ENCODE data around the gene SUSD5.

The SUSD5 gene

DNA sequence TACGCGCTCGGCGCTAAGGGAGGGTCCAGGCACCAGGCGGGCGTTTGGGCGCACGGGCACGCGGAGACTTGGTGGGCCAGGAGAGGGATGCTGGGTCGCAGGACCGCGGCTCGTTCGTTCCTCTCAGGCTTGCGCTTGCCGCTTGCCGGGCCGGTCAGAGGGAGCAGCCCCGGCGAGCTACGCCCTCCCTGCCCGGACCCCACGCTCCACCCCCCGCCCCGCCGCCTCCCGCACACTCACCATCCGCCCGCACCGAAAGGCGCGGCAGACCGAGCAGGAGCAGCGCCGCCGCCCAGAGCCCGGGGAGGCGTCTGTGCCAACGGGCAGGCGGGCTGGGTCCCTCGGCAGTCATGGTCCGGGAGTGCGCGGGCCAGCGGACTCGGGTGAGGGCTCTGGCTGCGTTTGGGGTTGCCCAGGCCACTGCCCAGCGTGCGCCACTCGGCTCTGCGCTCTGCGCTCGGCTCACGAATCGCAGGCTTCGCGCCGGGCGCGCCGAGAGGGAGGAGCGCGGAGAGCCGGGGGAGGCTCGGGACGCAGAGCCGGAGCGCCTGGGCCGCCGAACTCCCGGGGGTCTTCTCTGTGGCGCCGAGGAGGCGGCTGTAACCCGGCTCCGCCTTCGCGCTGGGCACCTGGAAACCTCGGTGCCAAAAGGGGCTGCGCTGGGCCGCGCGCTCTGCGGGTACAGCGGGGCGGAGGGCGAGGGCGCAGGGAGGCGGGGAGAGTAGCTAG, at the start of gene SUSD5:
TSS of gene SUSD5 (minus strand) at position 365 of the 729 bp plus-strand sequence. CDS start at position 352, 13 bp downstream.
- DNase-seq: no peak

DNA sequence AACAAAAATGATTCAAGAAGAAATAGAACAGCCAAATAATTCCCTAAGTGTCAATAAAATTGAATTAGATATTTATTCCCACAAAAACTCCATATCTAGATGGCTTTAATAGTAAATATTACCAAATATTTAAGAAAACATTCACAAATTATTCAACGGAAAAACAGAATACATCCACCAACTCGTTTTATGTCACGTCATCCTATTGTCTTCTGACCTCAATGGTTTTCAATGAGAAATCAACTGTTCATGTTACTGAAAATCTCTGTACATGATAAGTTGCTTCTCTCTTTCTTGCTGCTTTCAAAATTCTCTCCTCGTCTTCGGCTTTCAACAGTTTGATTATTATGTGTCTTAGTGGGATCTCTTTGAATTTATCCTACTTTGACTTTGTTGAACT, 41.5 kb upstream of the SUSD5 start:
- DNase-seq: no peak

DNA sequence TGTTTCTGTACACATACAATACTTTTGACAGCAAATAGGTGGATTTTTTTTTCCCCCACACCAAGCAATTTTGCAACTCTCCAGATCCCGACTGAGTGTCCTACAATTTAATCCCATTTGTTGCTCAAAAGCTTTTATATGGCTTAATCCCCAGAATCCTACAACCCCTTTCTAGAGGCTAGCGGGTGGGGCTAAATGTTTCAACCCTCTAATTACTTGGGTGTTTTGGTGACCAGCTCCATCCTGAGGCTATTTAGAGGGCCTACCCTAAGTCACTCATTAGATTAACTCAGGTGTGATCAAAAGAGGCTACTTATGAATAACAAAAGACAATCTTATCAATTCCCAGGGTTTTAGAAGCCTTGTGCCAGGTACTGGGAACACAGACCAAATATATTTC, 37.6 kb upstream of the SUSD5 start:
- no peak for DNase-seq

DNA sequence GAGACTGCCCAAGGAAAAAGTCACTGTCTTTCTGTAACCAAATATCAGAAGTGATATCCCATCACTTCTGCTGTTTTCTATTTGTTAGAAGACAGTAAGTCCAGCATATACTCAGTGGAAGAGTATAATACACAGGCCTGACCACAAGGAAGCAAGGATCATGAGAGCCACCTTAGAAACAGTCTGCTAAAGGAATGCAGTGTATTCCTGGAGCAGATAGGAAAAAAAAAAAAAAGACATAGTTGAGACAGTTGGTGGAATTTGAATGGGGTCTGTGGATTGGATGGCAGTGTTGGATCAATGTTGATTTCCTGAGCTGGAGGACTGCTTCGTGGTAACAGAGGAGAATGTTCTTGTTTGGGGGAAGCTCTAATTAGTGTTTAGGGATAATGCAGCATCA, 32.1 kb upstream of the SUSD5 start:
- DNase-seq: no peak

DNA sequence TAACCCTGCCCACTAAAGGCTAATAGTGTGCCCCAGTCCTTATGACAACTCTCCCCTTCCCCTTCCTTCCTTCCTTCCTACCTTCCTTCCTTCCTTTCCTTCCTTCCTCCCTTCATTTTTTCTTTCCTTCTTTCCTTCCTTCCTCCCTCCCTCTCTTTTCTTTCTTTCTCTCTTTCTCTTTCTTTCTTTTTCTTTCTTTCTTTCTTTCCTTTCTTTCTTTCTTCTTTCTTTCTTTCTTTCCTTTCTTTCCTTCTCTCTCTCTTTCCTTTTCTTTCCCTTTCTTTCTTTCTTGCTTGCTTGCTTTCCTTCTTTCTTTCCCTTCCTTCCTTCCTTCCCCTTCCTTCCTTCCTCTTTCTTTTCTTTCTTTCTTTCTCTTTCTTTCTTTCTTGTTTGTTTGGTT, 28.2 kb upstream of the SUSD5 start:
- DNase-seq: no peak

DNA sequence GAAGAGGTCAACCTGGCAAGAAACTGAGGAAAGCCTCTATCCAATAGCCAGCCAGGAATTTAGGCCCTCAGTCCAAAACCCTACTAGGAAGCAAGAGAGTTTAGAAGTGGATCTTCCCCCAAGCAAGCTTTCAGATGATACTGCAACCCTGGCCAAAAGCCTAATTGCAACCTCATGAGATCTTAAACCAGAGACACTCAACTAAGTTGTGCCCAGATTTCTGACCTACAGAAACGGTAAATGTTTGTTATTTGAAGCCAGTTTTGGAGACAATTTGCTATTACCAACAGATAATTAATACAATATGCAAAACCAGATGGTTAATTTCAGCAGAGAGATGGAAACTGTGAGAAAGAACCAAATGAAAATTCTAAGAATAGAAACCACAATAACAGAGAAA, 21.7 kb upstream of the SUSD5 start:
- DNase-seq: no peak

DNA sequence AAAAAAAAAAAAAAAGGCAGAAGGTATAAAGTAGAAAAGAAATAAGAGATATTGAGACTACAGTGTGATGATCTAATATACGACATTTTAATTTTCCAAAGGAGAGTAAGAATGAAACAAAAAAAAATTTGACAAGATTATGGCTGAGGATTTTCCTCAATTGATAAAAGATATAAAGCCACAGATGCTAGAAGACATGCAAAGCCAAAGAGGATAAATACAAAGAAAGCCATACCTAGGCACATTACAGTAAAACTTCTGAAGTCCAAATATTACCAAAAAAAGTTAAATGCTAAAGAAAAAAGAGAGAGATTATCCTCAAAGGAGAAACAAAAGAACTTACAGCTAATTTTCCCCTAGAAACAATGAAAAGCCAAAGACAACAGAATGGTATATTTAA, 20.3 kb upstream of the SUSD5 start:
- DNase-seq: no peak

DNA sequence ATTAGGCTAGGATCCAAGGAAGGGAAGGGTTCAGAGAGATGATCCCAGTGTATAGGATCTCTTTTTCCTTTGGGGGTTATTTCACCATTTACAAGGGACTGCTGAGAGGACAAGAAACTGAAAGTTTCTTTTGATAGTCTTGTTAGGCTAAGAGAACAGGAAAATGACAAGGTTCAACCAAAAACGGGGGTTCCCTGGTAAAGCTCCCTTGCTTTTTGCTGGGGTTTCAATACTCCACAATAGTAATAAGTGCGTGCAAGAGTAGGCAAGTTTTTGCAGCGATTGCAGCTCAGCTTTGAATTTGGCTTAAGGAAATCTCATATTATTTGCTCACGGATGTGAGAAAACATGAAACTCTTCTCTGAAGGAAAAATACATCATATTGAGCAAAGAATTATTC, 18.8 kb upstream of the SUSD5 start:
- no peak for DNase-seq

DNA sequence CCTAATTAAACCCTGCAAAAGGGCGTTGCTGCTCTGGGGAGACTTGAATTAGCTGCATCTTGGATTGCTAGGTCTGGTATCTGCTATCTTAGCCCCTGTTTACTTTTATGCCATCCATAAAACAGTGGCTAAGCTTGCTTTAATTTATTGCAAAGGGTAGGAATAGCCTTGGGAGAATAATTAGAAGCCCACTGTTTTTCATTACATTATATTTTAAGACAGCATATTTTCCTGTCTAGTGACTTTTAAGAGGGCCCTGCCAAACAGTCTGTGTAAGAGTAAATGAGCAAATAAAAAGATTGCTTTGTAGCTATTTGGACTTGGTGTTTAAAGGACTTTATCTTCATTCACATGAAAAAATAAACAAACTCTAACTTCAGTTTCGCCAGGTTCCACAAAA, 17.4 kb upstream of the SUSD5 start:
- DNase-seq: no peak

DNA sequence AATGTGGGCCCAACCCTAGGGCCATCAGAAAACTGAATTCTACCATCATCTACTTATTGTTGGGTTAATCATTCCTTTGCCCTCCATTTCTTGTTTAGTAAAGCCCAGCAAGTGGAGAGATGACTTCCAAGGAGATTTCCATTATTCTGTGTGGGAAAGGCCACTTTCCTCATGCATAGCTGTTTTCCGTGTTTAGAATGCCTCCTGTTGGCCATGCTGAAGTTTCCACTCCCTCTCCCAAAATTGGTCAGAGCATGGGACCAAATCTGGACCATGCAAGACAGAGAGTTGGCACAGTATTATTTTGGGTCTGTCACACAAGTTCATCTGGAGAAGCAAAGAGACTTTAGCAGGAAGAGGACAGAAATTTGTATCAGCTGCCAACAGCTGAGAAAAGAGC, 15.3 kb upstream of the SUSD5 start:
- no peak for DNase-seq

DNA sequence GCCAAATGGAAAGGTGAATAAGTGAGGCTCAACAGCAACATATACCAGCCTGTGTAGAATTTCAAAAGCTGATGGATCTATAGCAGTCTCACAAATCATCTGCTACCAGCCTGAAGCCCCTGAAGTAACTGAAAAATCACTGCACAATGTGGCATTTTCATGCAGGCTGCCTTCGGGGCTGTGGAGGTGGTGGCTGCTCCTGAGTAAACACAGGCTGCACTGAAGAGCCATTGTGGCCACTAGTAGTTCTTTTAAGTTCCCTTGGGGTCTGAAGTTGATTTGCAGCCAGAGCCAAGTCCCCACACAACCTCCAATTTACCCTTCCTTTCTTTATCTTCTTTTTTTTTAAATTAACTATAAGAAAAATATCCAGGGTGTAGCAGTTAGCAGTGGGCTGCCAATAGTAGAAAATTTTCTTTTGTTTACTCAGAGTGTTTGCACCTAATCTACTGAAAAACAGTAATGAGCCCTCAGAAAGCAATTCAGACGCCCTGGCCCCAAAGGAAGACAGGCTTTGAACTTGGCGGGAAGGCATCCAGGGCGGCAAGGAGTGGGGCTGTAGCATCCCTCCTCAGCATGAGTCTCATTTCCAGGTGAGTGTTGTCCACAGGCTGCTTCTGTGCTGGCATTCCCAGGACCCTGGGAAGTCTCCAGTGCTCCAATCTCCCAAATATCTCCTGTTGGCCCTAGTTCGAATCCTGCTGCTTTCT, 13.3 kb upstream of the SUSD5 start:
- DNase-seq: no peak

DNA sequence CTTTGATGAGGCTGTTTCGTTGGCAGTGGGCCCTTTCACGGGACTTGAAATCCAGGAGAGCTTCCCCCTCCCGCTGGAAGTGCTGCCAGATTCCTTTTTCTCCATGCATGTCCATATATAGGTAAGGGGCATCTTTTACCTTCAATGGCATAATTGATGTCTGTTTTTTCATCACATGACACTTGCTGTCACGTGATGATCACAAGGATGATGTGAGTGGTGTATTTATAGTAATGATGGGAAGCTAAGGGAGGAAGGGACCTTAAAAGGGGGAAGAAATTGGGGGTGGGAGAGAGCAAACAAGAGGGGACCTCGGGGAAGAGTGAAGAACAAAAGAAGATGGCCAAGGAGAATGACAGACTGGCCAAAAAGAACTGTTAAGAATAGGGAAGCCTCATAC, 11.3 kb upstream of the SUSD5 start:
- no peak for DNase-seq

DNA sequence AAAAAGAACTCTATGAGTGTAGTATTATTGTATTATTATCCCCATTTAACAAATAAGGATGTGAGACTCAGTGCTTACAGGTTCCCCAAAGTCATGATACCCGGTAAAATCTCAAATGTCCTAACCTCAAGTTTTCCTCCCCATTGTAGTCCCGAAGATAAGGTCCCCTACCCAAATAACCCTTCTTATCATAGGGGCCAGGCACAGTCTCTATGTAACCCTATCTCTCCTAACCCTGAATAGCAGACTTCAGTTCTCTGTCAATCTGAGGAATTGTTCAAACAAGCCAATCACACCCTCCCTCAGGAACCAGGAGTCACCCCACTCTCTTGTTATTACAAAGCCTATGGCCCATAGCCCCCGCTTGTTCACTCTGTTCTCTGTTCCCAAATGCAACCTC, 10.5 kb upstream of the SUSD5 start:
- no peak for DNase-seq

DNA sequence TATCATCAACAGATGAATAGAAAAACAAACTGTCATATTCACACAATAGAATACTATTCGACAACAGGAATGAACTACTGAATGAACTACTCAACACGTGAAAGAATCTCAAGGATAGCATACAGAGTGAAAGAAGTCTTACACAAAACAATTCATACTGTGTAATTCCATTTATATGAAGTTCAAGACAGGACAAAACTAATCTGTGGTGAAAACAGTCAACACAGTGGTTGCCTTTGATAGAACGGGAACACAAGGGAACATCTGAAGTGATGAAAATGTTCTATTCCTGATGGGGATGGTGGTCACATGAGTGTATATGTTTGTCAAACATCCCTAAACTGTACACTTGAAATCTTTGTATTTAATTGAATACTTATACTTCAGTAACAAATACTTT, 2.6 kb upstream of the SUSD5 start:
- no peak for DNase-seq

DNA sequence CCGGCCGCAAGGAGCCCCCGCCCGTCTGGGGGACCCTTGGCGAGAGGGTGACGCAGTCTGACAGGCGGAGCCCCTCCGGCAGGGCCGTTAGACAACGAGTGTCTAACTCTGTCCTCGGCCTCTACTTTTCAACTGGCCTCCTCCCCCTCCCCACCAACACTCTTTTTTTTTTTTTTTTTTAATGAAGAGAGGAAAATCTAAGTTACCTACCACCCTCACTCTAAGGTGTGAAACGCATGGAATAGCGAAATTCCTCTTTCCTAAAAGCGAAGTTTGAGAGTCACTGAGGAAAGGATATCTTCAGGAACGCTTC, 521 bp upstream of the SUSD5 start:
- DNase-seq: no peak

DNA sequence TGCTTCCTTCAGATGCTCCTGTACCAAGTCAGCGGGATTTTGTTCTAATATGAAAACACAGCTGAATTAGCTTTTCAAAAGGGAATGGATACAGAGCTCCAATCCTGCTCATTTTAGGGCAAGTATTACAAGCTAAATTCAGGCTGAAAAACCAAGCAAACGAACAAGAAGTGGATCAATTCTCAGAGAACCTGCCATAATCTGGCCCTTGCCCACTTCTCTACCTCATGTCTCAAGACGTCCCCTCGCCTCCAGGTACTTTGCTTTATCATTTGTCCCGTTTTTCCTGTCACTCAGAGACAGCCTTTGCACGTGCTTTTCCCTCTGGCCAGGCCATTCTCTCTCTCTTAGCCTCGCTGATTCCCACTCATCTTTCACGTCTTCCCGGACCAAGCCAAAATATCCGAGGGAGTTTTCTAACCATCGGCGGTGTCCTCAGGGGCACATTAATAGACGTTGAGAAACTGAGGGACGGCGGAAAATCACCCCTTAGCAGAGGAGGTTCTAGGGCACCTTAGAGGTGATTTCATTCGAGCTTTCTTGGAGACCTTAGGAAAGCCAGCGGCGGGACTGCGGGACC, 654 bp downstream of the SUSD5 start:
- DNase-seq: no peak

DNA sequence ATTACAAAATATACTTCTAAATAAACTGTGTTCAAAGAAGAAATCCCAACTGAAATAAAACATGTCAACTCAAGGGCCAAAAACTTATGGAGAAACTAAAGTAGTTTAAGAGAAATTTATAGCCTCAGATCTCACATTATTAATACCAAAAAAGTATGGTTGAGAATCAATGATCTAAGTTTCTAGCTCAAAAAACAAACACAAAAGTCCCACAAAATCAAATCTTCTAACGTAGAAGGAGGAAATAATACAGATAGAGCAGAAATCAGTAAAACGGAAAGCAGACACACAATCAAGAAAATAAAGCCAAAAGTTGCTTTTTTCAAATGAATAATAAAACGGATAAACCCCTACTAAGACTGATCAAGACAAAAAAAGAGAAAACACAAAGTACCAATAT, 2.9 kb downstream of the SUSD5 start:
- DNase-seq: no peak

DNA sequence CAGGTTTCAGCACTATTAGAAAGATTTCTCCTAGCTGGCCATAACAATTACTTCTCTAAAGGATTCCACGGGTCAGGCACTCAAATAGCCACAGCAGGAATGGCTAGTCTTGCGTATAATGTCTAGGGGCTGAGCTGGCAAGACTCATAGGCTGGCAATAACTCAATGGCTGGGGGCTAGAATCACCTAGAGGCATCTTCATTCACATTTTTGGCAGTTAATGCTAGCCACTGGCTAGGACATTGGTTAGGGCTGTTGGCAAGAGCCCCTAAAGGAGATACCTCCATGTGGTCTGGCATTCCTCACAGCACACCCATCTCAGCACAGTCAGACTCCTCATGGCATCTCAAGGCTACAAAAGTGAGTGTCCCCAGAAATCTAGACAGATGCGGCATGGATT, 6.2 kb downstream of the SUSD5 start:
- DNase-seq: no peak

DNA sequence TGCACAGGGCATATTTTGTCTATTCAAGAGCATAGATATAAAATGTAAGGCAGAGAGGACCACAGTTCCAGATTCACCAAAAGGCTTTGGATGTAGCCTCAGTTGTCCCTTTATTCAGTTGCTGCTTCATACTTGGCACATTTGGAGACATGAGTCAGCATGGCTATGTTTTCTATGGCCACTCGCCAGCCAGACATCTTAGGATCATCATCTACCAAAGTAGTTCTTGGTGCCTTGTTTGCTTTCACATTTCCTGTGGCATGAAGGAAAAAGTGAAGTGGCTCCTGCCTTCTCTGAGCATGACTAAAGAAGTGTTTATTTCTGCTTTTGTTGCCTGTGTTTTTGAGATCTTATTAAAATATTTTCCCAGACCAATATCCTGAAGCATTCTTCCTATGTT, 7.2 kb downstream of the SUSD5 start:
- no peak for DNase-seq

DNA sequence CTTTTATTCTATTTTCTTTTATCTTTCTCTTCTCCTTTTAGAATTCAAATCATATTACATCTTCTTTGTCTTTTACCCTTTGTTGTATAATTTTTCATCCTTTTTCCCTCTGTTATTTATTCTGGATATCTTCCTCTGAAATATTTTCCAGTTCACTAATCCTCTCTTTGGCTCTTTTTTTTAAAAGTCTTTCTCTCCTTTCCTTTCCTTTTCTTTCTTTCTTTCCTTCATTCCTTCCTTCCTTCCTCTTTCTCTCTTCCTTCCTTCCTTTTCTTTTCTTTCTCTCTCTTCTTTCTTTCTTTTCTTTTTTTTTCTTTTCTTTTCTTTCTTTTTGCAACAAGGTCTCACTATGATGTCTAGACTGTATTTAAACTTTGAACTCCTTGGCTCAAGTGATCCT, 9.3 kb downstream of the SUSD5 start:
- no peak for DNase-seq

DNA sequence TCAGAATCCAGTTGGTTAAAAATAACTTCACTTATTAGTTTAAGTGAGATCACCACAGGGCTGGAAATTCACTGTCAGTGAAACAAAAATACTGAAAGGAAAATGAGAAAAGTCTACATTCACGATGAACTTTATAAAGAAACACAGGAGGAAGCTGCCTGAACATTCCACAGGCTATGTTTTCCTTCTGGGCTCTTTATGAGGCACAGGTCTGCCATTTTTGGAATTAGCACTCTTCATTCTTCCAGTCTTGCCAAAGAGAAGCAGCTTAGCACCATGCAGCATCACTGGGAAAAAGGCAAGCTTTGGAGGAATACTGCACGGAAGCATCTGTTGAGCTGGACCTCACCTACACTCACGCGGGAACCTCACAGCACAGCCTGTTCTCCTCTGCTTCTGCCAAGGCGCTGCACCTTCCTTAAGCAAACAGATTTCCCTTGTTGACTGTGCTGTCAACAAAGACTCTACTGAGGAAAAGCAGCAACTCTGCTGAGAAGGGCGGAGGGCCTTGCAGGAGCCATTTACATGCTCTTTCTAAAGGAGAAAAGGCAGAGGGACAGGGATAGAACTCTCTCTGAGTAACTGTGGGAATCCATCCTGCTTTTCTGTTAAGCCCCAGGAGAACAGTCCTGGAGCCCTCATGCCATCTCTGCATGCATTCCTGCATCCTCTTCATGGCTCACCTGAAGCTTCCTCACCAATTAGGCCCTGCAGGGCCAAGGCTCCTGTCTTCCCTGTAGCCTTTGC, 15.7 kb downstream of the SUSD5 start:
- DNase-seq: no peak

DNA sequence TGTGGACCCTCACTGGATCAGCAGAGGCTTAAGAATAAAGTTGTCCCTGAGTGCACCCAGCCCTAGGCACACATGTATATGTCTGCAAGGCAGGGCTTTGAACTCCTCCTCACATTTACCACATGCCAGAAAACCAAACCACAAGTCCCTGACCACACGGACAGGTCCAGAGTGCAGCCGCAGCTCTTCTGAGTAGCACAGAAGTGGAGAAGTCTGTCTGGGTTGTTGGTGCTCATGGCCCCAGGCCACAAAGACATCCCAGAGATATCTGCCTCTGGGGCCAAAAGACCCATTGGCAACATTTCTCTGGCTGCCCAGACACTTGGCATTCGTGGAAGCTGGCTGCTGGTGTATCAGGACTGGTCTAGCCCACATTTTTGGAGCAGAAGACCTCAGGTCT, 17.4 kb downstream of the SUSD5 start:
- DNase-seq: no peak

DNA sequence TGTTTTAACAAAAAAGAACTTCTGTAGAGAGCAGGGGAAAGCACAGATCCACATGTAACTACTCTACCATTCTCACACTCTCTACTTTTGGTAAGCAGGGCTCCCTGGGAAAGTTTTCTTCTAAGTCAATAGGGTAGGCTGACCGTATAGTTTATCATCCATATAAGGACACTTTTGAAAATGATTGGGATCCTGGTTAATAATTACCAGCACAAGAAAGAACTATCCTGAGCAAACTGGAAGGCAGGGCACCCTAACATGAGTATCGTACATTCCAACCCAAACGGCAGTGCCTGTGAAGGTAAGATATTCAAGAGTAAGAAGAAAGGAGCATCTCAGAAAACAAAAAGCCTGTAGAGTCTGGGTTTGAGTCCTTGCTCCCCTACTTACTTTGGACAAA, 22.1 kb downstream of the SUSD5 start:
- DNase-seq: no peak

DNA sequence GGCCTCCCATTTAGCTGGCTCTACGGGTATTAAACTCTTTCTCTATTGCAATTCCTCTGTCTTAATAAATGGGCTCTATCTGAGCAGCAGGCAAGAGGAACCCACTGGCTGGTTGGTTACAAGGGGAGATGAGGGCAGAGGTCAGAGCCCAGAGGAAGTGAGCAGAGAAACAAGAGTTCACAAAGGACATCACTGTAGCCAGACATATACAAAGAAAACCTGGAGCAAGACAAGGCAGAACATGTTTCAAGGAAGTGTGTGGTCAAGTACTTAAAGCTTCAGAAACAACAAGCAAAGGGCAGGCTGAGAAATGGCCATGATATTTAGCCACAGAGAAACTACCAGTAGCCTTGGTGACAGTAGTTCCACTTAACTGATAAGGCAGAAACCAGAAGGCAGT, 24.3 kb downstream of the SUSD5 start:
- DNase-seq: no peak
